Activated T-cell treated with anti-CD3 and anti-CD28 coated beads for 24 hours (primary cell): ENCODE measurements around the gene AZIN2.

ENCODE experiments used
- DNase-seq: peaks from one replicate; pipeline ENCODE4 v3.0.0-alpha.2; 2020; ENCODE audit warnings: low read depth

The AZIN2 gene

GRCh38 chr1:33152685-33153432 lies 71.9 kb downstream of the AZIN2 start:
- DNase-seq: no peak

DNA sequence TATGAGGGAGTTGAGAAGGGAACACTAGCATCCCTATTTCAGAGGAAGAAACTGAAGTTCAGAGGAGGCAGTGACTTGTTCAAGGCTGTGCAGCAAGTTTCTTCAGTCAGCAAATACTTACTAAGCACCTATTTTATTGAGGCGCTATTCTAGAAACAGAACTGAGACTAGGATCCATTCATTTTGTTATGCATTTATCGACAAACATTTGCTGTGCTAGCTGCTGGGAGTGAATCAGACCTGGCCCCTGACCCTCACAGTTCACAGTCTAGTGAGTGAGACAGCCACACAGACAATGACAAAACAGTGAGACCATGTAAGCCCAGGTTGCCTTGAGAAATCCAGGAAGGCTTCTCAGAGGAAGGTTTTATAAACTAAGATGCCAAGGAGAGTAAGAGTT lies 72.7 kb downstream of the AZIN2 start:
- no peak for DNase-seq

GRCh38 chr1:33155877-33156538 lies 75.1 kb downstream of the AZIN2 start:
- no peak for DNase-seq

GRCh38 chr1:33157131-33157530 lies 76.2 kb downstream of the AZIN2 start:
- no peak for DNase-seq

DNA sequence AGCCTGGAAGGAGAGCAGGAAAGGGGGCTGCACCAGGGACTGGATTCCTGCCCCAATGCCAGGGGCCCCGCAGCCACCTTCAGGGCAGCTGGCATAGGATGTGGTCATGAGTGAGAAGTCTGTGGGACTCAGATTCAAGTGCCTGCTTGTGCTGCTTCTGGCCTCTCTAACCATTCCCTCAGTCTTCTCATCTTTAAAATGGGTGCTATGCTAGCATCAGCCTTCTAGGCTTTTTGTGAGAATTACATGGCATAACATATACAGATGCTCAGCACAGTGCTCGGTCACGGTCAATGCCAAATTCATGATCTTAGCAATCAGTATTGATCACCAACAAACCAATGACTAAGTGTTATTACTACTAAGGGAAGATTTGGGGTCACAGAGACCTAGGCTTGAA lies 77.4 kb downstream of the AZIN2 start:
- no peak for DNase-seq

GRCh38 chr1:33159577-33159976 lies 78.6 kb downstream of the AZIN2 start:
- DNase-seq: no peak

- no peak for DNase-seq
Observed at GRCh38 chr1:33161061-33161681, 80.2 kb downstream of the AZIN2 start.

GRCh38 chr1:33162141-33162540 lies 81.2 kb downstream of the AZIN2 start:
- DNase-seq: no peak

GRCh38 chr1:33163621-33164519 lies 82.9 kb downstream of the AZIN2 start:
- DNase-seq: no peak

DNA sequence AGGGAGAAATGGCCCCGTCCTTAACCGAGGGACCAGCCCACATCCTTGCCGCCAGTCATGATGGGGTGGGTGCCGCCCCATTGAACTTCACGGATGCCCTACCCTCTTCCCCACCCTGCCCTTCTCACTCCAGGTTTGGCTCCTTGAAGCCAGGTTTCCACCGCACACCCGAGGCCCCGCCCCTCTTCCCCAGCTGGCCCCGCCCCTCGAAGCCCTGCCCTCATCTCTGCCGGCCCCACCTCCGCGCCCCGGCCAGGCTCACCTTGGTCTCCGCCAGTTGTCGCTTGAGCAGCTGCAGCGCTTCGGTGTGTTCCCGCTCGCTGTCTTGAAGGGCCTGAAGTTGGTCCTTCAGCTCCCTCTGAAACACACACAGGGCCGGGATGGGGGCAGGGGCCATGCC lies 84.3 kb downstream of the AZIN2 start:
- no peak for DNase-seq

DNA sequence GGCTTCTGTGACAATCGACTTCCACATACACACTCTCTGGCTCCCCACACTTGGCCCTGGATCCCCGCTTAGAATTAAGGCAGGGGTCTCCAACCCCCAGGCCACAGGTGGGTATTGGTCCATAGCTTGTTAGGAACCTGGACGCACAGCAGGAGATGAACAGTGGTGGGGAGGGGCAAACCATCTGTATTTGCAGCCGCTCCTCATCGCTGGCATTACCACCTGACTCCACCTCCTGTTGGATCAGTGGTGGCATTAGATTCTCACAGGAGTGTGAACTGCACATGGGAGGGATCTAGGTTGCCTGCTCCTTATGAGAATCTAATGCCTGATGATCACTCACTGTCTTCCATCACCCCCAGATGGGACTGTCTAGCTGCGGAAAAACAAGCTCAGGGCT lies 84.9 kb downstream of the AZIN2 start:
- no peak for DNase-seq

GRCh38 chr1:33167650-33168447 lies 86.9 kb downstream of the AZIN2 start:
- DNase-seq: no peak

DNA sequence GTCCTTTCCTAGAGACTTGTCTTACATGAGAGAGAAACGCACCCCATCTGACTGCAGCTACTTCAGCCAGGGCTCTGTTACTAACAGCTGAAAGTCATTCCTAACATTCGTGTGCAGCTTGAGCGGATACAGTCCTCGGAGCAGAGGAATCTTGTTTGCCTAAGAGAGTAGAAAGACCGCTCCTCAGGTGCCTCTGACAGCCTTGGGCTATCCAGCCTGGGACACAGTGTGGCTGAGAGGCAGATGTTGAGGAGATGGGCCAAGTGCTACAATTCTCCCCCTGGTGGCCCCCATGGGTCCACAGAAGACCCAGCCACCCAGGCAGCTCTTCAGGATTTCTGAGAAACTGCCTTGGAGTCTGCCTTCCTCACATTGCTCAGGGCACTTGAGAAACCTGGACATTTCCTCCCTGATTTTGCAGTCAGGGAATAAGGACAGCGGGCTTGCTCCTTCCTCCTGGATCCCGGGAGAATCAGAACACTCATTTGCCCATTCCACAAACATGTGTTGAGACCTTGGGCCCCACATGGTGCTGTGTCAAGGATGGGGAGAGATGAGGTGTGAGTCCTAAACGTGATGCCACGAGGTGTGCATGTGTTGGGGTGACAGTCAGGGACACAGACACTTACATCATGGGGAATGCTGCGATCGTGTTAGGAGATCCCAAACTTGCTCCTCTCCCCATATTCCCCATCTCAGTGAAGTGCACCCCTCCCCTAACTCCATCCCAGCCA lies 87.8 kb downstream of the AZIN2 start:
- DNase-seq: no peak

- DNase-seq: no peak
Observed at GRCh38 chr1:33169290-33170055, 88.5 kb downstream of the AZIN2 start.
